Calu3 (cell line): ENCODE measurements around the gene EAF2. TPM values are rescaled to one million over a fixed set of nuclear protein-coding genes. Genes with fewer than 3 reads are reported as not detected.

ENCODE experiments used
- BruUV-seq: library from RNA; stranded (reverse); fragments of 400-500 nt; replicated peaks from 2 replicates; lab custom pipeline; 2021; lab: Mats Ljungman, UMichigan
- CTCF ChIA-PET: fragments of 300-600 bp; sonication (Branson Sonifier 250); formaldehyde crosslinking; loops from one replicate; lab custom pipeline; 2022; ENCODE audit warnings: antibody characterized with exemption; lab: Charles Lee
- DNase-seq: peaks from one replicate; pipeline ENCODE4 v3.0.0; 2022
- H3K27ac Mint-ChIP-seq: one replicate; pipeline ENCODE4 v1.8.0; 2022; ENCODE audit warnings: mixed read lengths; ENCODE audit not compliant: unreplicated experiment
- H3K27me3 Mint-ChIP-seq: one replicate; pipeline ENCODE4 v1.8.0; 2022; ENCODE audit warnings: mixed read lengths; ENCODE audit not compliant: unreplicated experiment
- H3K36me3 Mint-ChIP-seq: one replicate; pipeline ENCODE4 v1.8.0; 2022; ENCODE audit warnings: mild to moderate bottlenecking, moderate library complexity, mixed read lengths; ENCODE audit not compliant: insufficient read depth, unreplicated experiment
- H3K4me1 Mint-ChIP-seq: one replicate; pipeline ENCODE4 v1.8.0; 2022; ENCODE audit warnings: mild to moderate bottlenecking, low read depth, mixed read lengths; ENCODE audit not compliant: unreplicated experiment
- H3K4me3 Mint-ChIP-seq: one replicate; pipeline ENCODE4 v1.8.0; 2022; ENCODE audit warnings: mild to moderate bottlenecking, low read depth, moderate library complexity, mixed read lengths; ENCODE audit not compliant: unreplicated experiment
- H3K9me3 Mint-ChIP-seq: one replicate; pipeline ENCODE4 v1.8.0; 2022; ENCODE audit warnings: low read depth, mixed read lengths; ENCODE audit not compliant: unreplicated experiment
- CTCF ChIP-seq: fragments of 200-600 bp; IDR thresholded peaks from one replicate; pipeline ENCODE4 v1.8.0; 2022; ENCODE audit warnings: antibody characterized with exemption; ENCODE audit not compliant: unreplicated experiment
- intact Hi-C: fragments of 100-400 bp; cut with micrococcal nuclease; formaldehyde crosslinking; loops from one replicate; pipeline ENCODE4 v1.10.0; 2022; ENCODE audit not compliant: unreplicated experiment
- total RNA-seq: library from RNA; stranded (reverse); gene quantifications from 2 replicates; pipeline ENCODE4 v1.2.3, GENCODE V29; 2022

EAF2 gene
- total RNA-seq, 1 experiment from 2014 or later, result 4.7 TPM

- Mint-ChIP-seq H3K4me3 (no peak overlapping the region), H3K9me3 (no peaks in the 10 kb centered on the region), H3K4me1 (peaks cover 8% of the 10 kb centered on the region), H3K36me3 (no peaks in the 10 kb centered on the region), H3K27me3 (no peaks in the 10 kb centered on the region), H3K27ac (no peak overlapping the region)
- no TSS peak for BruUV-seq
- intact Hi-C loops, result no loop called here
- no peak for TF ChIP-seq CTCF
- CTCF ChIA-PET, result no interaction called here
- DNase-seq, result no peak
These were observed 35.7 kb downstream of the EAF2 start for GRCh38 chr3:121870717-121871116.

GRCh38 chr3:121871430-121871829 is 36.4 kb downstream of the EAF2 start:
- peaks cover 8% of the 10 kb centered on the region for H3K4me1 Mint-ChIP-seq
- H3K36me3 Mint-ChIP-seq, result no peaks in the 10 kb centered on the region
- intact Hi-C loops, result no loop called here
- BruUV-seq, result no TSS peak
- no peaks in the 10 kb centered on the region for H3K27me3 Mint-ChIP-seq
- H3K27ac Mint-ChIP-seq, result no peak overlapping the region
- H3K9me3 Mint-ChIP-seq, result no peaks in the 10 kb centered on the region
- no peak for DNase-seq
- TF ChIP-seq CTCF, result no peak
- CTCF ChIA-PET, result no interaction called here
- no peak overlapping the region for H3K4me3 Mint-ChIP-seq

GRCh38 chr3:121878411-121878810 is 43.4 kb downstream of the EAF2 start:
- Mint-ChIP-seq H3K36me3 (no peaks in the 10 kb centered on the region), H3K4me3 (no peak overlapping the region), H3K27me3 (no peaks in the 10 kb centered on the region), H3K4me1 (no peaks in the 10 kb centered on the region), H3K9me3 (no peaks in the 10 kb centered on the region), H3K27ac (no peak overlapping the region)
- no TSS peak for BruUV-seq
- no peak for TF ChIP-seq CTCF
- intact Hi-C loops, result no loop called here
- CTCF ChIA-PET, result no interaction called here
- DNase-seq, result no peak

- Mint-ChIP-seq H3K4me3 (no peak overlapping the region), H3K9me3 (no peaks in the 10 kb centered on the region), H3K27ac (no peak overlapping the region), H3K36me3 (no peaks in the 10 kb centered on the region), H3K4me1 (peaks cover 12% of the 10 kb centered on the region), H3K27me3 (no peaks in the 10 kb centered on the region)
- intact Hi-C loops, result loop anchor here (1.0 to 10.0 kb wide), 2 partner anchors 61 to 112 kb away; no protein-coding TSS in a partner anchor
- CTCF ChIA-PET, result interaction anchor here (0.6 to 1.2 kb wide), 3 partner anchors 36 to 112 kb away, joined by 3 to 8 read pairs (median 3); no protein-coding TSS in a partner anchor
- TF ChIP-seq CTCF, result peak; percentile 43
- peak; percentile 44 for DNase-seq
- BruUV-seq, result no TSS peak
These were observed 48.5 kb downstream of the EAF2 start for GRCh38 chr3:121883507-121883906.
